GM23248 (cell line): Measurements from ENCODE around the gene HIC1. TPM values are rescaled to one million over a fixed set of nuclear protein-coding genes. Genes with fewer than 3 reads are reported as not detected.

Experiments used
- DNase-seq: peaks from one replicate; pipeline ENCODE4 v3.0.0-alpha.2; 2015
- H2AFZ ChIP-seq: fragments of 200-600 bp; sonication (generic); 2 replicates; pipeline ENCODE4 v1.6.1; 2016; ENCODE audit warnings: antibody characterized with exemption
- H3F3A ChIP-seq: fragments of 200-600 bp; sonication (generic); 2 replicates; pipeline ENCODE4 v1.6.1; 2016; ENCODE audit warnings: mild to moderate bottlenecking, antibody characterized with exemption, mixed run types; ENCODE audit not compliant: insufficient read depth
- H3K27ac ChIP-seq: fragments of 200-600 bp; sonication (generic); 2 replicates; pipeline ENCODE4 v1.5.1; 2016; ENCODE audit warnings: mild to moderate bottlenecking
- H3K27me3 ChIP-seq: fragments of 200-600 bp; sonication (generic); replicated peaks from 2 replicates; pipeline ENCODE4 v1.6.1; 2016; ENCODE audit warnings: mild to moderate bottlenecking; ENCODE audit not compliant: insufficient read depth
- H3K36me3 ChIP-seq: fragments of 200-600 bp; sonication (generic); 2 replicates; pipeline ENCODE4 v1.6.1; 2016; ENCODE audit warnings: low read depth, mild to moderate bottlenecking
- H3K4me1 ChIP-seq: fragments of 200-600 bp; sonication (generic); 2 replicates; pipeline ENCODE4 v1.6.1; 2016; ENCODE audit warnings: mild to moderate bottlenecking; ENCODE audit not compliant: insufficient read depth
- H3K4me2 ChIP-seq: fragments of 200-600 bp; sonication (generic); one replicate; pipeline ENCODE4 v1.6.1; 2016; ENCODE audit warnings: mild to moderate bottlenecking; ENCODE audit not compliant: unreplicated experiment
- H3K4me3 ChIP-seq: fragments of 200-600 bp; sonication (generic); 2 replicates; pipeline ENCODE4 v1.5.1; 2016; ENCODE audit warnings: mild to moderate bottlenecking
- H3K79me2 ChIP-seq: fragments of 200-600 bp; sonication (generic); 2 replicates; pipeline ENCODE4 v1.6.1; 2016; ENCODE audit warnings: mild to moderate bottlenecking; ENCODE audit not compliant: insufficient read depth
- H3K9ac ChIP-seq: fragments of 200-600 bp; sonication (generic); 2 replicates; pipeline ENCODE4 v1.6.1; 2016; ENCODE audit warnings: mild to moderate bottlenecking
- H3K9me2 ChIP-seq: fragments of 200-600 bp; sonication (generic); 2 replicates; pipeline ENCODE4 v1.6.1; 2016; ENCODE audit warnings: mixed run types, mild to moderate bottlenecking, moderate library complexity; ENCODE audit not compliant: insufficient read depth
- H3K9me3 ChIP-seq: fragments of 200-600 bp; sonication (generic); one replicate; pipeline ENCODE4 v1.6.1; 2017; ENCODE audit warnings: low read depth
- H4K20me1 ChIP-seq: fragments of 200-600 bp; sonication (generic); 2 replicates; pipeline ENCODE4 v1.6.0; 2016; ENCODE audit not compliant: insufficient read depth
- EZH2 ChIP-seq: fragments of 200-600 bp; sonication (generic); IDR thresholded peaks from 2 replicates; pipeline ENCODE4 v1.6.1; 2018; ENCODE audit warnings: antibody characterized with exemption, mild to moderate bottlenecking; ENCODE audit not compliant: insufficient read depth, poor library complexity, severe bottlenecking
- EZH2phosphoT487 ChIP-seq: fragments of 200-600 bp; sonication (generic); IDR thresholded peaks from 2 replicates; pipeline ENCODE4 v1.6.1; 2018; ENCODE audit warnings: antibody characterized with exemption, moderate library complexity, mild to moderate bottlenecking, low read depth; ENCODE audit not compliant: insufficient read depth
- WGBS, 2 experiments: methylation state at CpG; one replicate each; pipeline ENCODE4 v1.1.6; 2015 to 2017; ENCODE audit warnings: low lambda C conversion rate in 2 of 2, low coverage in 1 of 2; ENCODE audit errors: missing lambda C conversion rate in 2 of 2; 5-methylcytosine and 5-hydroxymethylcytosine counted together
- in situ Hi-C: fragments of 300-500 bp; cut with MboI; formaldehyde crosslinking; loops from 2 replicates; pipeline ENCODE4 v1.15.0; 2020
- polyA plus RNA-seq: library from polyadenylated mRNA; unstranded; fragments of >200 nt; fragmentation: Nextera tagmentation; extraction: Ambion mirVana; gene quantifications from 2 replicates; pipeline ENCODE4 v1.2.1, GENCODE V29; 2016
- total RNA-seq: library from RNA; depleted of rRNA; stranded (reverse); fragments of >200 nt; shearing (Covaris generic); gene quantifications from 2 replicates; pipeline ENCODE4 v1.2.3, GENCODE V29; 2014; rRNA removed

The HIC1 gene, protein sequence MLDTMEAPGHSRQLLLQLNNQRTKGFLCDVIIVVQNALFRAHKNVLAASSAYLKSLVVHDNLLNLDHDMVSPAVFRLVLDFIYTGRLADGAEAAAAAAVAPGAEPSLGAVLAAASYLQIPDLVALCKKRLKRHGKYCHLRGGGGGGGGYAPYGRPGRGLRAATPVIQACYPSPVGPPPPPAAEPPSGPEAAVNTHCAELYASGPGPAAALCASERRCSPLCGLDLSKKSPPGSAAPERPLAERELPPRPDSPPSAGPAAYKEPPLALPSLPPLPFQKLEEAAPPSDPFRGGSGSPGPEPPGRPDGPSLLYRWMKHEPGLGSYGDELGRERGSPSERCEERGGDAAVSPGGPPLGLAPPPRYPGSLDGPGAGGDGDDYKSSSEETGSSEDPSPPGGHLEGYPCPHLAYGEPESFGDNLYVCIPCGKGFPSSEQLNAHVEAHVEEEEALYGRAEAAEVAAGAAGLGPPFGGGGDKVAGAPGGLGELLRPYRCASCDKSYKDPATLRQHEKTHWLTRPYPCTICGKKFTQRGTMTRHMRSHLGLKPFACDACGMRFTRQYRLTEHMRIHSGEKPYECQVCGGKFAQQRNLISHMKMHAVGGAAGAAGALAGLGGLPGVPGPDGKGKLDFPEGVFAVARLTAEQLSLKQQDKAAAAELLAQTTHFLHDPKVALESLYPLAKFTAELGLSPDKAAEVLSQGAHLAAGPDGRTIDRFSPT
- total RNA-seq (35.0 and 59.8 TPM in 2 replicates), polyA plus RNA-seq (1.6 TPM in 2 replicates)

DNA sequence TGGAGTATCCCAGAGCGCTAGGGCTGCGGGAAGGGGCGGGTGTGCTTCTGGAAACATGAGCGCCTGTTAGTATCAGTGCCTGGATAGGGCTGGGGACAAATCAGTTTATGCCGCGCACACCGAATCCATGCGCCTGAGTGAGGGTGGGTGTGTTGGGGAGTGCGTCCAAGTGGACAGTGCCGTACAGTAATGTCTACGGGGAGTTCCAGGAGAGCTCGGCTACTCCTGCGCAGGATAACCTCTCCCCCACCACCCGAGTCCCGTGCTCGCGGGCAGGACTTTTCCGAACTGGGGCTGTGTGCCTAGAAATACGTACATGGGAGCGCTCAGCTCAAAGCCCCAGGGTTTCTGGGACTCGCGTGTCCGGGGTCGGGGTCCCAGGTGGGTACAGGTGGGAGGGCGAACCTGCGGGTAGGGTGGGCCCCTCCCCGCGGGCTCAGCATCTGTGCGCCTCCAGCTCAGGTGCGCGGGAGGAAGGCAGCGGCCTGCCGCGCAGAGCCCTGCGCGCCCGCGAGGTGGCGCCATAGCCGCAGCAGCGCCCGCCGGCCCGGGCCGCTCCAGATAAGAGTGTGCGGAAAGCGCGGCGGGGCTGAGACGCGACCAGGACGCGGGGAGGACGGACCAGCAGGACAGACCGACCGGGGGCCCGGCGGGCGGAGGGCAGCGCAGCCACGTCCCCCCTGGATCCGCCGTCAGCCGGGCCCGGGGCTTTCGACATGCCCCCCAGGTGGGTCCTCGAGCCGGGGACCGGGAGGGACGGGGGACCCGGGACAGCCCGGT, at the start of gene HIC1:
HIC1 (plus strand) TSS at position 592 of the 780 bp plus-strand sequence. CDS start 1,588 bp downstream, outside the sequence.
- in situ Hi-C loops = no loop called here
- no peak for TF ChIP-seq EZH2phosphoT487
- TF ChIP-seq EZH2 = no peak
- 1 to 2% methylated on average over 51 to 58 of the region's 72 CpGs for WGBS, 2 experiments

DNA sequence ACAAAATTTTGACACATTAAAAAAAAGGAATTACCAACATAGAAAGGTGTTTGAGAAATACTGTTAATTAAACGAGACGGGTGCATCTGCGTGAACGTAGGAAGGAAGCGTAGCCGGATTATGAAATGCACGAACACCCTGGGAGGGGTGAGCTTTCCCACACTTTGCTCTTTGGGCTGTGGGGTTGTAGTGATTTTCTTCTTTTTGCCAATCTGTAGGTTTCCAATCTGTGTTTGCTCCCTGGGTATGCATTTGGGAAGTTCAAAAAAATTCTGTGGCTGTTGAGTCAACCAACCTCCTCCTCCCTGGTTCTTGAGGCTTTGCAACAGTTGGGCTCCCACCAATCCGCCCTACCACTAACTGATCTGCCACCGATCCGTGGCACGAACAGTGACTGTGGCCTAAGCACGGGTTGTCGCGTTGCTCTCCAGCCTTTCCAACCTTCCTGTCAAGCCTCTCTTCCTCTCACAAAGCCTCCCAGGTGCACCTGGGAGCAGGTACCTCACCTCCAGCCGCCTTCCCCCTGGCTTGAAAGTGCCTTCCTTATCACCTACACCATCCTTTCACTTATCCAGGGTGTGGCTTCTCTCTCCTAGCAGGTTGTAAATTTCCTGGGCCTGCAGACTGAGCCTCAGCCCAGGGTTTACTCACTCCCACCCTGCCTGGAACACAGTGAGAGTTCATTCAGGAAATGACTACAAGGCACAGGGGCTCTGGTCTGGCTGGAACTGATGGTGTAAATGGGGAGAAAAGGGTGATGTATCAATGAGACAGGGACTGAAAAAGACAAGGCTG, 46.4 kb upstream of the HIC1 start:
- no peak for TF ChIP-seq EZH2phosphoT487
- TF ChIP-seq EZH2 = no peak
- Histone ChIP-seq H2AFZ (no peak overlapping the region), H3K4me3 (no peak overlapping the region), H3K36me3 (no peaks in the 10 kb centered on the region), H3K9ac (no peak overlapping the region), H3K4me2 (no peak overlapping the region), H3K27me3 (no peaks in the 10 kb centered on the region), H3K27ac (no peak overlapping the region), H3F3A (0 out of 2 replicates have a peak, but pooled peaks cover 8% of the 10 kb centered on the region), H3K4me1 (peaks cover 7% of the 10 kb centered on the region; the same call in 1 of the 2 replicates), H4K20me1 (no peaks in the 10 kb centered on the region), H3K79me2 (no peaks in the 10 kb centered on the region), H3K9me3 (no peaks in the 10 kb centered on the region), H3K9me2 (no peaks in the 10 kb centered on the region)
- in situ Hi-C loops = no loop called here
- no peak for DNase-seq
- WGBS, 2 experiments = 87 to 91% methylated on average over 15 of the region's 15 CpGs

More for the DNA sequence above, at the start of gene HIC1:
- Histone ChIP-seq H3K27me3 (no peaks in the 10 kb centered on the region), H3K9me3 (no peaks in the 10 kb centered on the region), H3K9me2 (no peaks in the 10 kb centered on the region), H3K36me3 (no peaks in the 10 kb centered on the region; the same call in 1 of the 2 replicates), H3K27ac (peak within 1 kb of the TSS; percentile 81), H3K79me2 (peaks cover 29% of the 10 kb centered on the region), H4K20me1 (no peaks in the 10 kb centered on the region), H3K4me3 (peak within 1 kb of the TSS; percentile 79), H3K9ac (peak within 1 kb of the TSS; percentile 91), H3K4me2 (peak within 1 kb of the TSS; percentile 86), H2AFZ (peak within 1 kb of the TSS; percentile 36; the same call in 1 of the 2 replicates), H3F3A (no peaks in the 10 kb centered on the region), H3K4me1 (no peaks in the 10 kb centered on the region)
- DNase-seq = peak; percentile 94

DNA sequence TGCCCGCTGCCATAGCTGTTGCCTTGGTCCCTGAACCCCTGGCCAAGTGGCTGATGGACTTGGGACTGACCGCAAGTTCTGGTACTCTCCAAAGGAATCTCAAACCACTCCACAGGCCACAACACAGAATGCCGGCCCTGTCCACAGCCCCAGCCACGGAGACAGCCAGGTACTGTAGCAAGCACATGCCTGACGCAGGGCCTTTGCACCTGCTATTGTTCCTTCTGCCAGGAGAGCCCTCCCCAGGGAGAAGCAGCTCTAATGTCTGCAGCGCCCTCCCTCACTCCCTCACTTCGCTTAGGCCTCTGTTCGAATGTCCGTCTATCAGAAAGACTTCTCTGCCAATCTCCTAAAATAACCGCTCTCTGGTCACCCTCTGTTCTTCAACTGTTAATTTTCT, 45.2 kb upstream of the HIC1 start:
- 92 to 97% methylated on average over 10 of the region's 10 CpGs for WGBS, 2 experiments
- no peaks in the 10 kb centered on the region for H3K9me3 ChIP-seq
- no peak overlapping the region for H3K9ac ChIP-seq
- H3K27ac ChIP-seq = no peak overlapping the region
- no peaks in the 10 kb centered on the region for H3K36me3 ChIP-seq
- TF ChIP-seq EZH2 (no peak), EZH2phosphoT487 (no peak)
- H3K9me2 ChIP-seq = no peaks in the 10 kb centered on the region
- 0 out of 2 replicates have a peak, but pooled peaks cover 8% of the 10 kb centered on the region for H3F3A ChIP-seq
- DNase-seq = no peak
- H3K79me2 ChIP-seq = no peaks in the 10 kb centered on the region
- H3K4me2 ChIP-seq = no peak overlapping the region
- H3K4me3 ChIP-seq = no peak overlapping the region
- H3K4me1 ChIP-seq = peaks cover 7% of the 10 kb centered on the region; the same call in 1 of the 2 replicates
- in situ Hi-C loops = no loop called here
- H4K20me1 ChIP-seq = no peaks in the 10 kb centered on the region
- H2AFZ ChIP-seq = no peak overlapping the region
- no peaks in the 10 kb centered on the region for H3K27me3 ChIP-seq
